Measurements from ENCODE around the gene MYBPC3. TPM values are rescaled to one million over a fixed set of nuclear protein-coding genes. Genes with fewer than 3 reads are reported as not detected.

Gene MYBPC3
- total RNA-seq = not detected

DNA sequence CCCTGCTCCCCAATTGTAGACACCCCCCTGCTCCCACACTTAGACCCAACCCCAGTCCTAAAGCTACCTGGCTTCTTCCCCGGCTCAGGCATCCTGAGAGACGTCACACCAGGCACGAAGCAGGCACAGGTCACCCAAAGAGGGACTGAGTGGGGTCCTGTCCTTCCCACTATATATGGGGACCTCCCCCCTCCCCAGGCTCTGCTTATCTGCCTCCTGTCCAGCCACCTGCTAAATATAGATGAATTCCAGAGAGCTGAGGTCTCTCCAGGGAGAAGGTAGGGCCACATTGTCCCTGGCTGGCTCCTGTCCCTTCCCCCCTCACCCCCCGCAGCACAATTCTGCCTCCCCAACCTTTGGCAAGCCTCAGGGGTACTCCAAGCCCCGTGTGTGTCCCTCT, at the start of gene MYBPC3:
Gene MYBPC3, minus strand, starts transcription at position 147 of the 400 bp plus-strand sequence. Its CDS starts 55 bp downstream, at position 92.
- no peak for DNase-seq

DNA sequence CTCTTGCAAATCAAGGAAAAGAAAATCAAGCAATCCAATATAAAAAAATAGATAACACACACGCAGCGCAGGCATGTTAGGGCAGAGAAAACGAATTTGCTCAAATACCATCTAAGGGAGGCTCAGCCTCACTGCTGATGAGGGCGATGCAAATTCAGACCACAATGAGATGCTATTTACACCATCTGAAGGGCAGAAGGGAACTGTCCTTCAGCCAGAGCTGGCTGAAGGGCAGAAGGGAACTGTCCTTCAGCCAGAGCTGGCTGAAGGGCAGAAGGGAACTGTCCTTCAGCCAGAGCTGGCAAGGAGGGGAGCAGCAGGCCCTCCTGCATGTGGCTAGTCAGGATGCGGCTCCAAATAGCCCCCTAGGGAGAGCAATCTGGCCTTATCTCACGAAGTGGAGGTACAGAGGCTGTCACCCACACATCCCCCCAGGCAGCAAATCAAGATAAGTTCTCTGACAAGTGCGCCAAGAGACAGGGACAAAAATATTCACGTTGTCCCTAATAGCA, 48.3 kb upstream of the MYBPC3 start:
- DNase-seq = no peak

DNA sequence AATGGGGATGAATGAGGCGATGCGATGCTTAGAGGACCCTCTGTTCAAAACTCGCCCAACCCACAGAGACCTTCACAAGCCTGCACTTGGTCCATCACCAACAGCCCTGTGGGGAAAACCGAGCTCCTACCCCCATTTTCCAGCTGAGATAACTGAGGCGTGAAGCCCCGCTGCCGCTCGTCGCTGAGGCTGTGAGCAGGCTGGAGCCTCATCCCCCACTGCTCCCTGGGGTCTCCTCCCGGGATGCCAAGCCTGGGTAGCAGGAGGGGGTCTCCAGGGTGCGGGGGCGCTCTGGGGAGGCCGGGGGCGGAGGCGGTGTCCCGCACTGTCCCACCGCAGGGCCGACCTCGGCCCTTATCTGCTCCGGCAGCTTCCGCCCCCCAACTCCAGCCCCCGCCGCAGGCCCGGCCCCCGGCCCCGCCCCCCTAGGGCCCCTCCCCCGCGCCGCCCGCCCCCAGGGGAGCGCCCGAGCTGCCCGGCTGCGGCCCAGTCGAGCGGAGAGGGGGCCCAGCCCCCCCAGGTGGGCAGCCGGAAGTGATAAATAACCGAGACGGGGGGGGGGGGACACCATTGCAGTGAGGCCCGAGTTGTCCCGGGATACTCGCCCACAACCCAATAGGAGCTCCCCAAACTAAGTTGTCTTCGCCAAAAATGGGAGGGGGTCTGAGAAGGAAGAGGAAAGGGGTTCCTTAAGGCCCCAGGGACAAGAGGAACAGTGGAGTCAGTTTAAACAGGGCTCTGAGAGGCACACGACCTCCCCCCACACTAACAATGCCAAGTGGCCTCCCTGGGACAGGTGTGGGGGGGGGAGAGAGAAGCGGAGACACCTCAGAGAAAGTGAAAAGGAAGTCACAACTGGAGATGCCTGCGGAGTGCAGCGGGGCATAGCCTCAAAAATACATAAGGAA, 47.6 kb upstream of the MYBPC3 start:
- DNase-seq = no peak

DNA sequence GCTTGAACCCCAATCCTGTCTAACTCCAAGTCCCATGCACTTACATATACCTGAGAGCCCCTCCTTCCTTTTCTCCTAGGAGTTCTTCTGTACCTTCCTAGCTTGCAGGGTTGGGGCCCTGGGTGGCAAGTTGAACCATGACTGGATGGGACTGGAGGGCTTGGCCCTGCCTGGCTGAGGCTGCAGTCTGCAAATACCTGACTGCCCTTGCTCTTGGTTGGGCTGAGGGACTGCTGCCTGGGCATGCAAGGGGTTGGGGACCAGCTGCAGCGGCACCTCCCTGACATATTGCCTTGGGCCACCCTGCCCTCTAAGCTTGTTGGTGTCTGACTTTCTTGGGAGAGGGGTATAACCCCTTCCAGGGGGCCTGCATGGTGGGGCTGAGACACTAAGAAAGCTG, 46.0 kb upstream of the MYBPC3 start:
- DNase-seq = no peak

DNA sequence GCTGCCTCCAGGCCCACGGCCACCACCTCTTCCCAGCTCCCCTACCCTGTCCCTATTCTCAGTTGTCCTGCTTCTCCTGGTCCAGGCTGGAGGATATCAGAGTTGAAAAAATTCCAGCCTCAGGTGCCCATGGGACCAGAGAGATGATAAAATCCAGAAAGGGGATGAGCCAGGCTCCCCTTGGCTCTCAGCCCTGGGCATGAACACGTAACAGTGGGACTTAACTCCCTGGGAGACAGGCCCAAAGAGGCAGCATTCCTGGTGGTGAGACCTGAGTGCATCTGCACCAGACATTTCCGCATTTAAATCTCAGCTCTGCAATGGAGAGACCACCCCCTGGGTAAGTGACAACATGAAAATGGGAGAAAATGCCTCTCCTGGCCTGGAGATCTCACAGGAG, 45.5 kb upstream of the MYBPC3 start:
- no peak for DNase-seq

DNA sequence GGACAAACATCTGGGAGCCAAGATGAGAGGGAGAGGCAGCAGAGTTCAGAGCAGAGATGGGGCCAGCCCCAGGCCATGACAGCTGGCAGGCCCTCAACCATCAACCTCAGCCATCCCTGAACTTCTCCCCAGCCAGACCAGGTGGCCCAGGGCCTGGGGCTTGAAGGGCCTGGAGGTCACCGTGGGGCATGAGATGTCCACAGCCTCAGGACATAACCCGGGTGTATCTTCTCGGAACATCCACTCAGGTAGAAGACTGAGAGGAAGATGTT, 43.5 kb upstream of the MYBPC3 start:
- DNase-seq = no peak

DNA sequence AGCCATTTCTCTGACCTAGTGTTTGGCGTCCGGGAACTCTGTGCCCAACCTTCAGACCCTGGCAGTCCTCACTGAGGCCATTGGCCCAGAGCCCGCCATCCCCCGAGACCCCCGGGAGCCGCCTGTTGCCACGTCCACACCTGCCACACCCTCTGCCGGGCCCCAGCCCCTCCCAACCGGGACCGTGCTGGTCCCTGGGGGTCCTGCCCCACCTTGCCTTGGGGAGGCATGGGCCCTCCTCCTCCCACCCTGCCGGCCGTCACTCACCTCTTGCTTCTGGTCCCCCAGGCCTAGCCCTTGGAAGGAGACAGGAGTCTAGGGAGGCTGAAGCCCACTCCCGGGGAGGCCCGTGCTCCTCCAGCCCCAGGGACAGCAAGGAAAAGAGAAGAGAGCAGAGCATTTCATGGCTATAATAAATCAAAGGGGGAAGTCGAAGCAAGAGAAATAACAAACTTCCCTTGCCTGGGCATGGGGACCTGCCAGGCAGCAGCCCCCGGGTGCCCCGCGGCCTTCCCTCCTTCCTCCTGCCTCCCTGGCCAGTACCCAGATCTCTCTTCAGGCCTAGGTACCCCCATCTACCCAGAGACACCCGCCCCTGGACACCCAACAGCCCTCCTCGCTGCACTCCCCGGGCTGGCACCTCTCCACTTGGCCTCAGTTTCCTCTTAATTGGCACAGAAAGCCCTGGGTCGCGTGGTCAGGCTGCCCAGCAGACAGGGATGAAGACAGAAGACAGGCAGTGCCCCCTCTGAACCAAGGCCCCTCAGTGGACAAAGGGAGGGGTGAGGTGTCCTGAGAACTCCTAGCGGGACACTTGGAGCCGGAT, 42.9 kb upstream of the MYBPC3 start:
- DNase-seq = no peak

DNA sequence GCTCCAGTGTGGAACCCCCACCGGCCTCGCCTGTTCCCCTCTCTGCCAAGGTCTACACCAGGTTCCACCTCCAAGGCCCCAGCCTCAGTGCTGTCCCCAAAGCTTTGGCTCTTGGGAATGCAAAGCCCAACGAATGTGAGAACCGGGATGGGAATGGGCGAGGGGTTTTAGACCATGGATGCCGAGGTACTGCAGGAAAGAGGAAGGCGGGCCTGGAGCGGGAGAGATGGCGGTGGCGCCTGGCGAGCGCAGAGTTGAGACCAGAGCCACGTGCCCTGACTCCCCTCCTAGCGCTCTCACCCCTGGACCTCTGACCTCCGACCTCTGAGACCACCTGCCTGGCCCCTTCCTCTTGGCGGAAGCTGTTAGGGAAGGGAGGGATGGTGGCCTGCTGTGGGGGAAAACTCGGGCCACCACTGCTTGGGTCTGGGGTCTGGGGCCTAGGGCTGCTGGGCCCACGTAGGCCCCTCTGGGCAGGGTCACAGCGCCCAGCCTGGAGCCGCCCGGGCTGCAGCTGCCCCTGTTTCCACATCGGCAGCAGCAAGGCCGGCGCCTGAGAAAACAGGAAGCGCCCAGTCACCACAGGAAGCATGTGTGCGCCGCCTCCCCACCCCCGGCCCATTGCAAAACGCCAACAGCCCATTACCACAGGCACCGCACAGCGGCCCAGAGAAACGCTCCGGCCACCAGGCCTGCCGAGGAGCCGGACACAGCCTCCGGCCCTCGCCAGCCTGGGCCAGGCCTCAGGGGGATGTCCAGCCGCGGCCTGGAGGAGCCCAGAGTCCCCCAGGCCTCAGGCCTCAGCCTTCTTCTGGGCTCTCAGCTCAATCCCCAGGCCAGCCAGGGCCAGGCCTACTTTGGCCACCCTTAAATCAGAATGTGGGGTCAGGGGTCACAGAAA, 42.1 kb upstream of the MYBPC3 start:
- DNase-seq = no peak

DNA sequence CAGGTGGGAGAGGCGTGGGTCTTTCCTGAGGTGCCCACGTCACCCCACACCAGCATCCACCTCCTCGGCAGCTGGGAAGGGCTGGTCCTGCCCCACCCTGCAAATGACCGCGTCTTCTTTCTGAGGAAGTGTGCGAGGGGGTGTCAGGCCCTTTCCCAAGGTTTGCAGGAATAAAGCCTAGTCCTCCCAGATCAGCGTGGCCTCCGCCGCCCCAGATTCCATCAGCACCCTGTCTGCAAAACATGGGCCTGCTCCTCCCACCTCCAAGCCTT, 41.5 kb upstream of the MYBPC3 start:
- no peak for DNase-seq

DNA sequence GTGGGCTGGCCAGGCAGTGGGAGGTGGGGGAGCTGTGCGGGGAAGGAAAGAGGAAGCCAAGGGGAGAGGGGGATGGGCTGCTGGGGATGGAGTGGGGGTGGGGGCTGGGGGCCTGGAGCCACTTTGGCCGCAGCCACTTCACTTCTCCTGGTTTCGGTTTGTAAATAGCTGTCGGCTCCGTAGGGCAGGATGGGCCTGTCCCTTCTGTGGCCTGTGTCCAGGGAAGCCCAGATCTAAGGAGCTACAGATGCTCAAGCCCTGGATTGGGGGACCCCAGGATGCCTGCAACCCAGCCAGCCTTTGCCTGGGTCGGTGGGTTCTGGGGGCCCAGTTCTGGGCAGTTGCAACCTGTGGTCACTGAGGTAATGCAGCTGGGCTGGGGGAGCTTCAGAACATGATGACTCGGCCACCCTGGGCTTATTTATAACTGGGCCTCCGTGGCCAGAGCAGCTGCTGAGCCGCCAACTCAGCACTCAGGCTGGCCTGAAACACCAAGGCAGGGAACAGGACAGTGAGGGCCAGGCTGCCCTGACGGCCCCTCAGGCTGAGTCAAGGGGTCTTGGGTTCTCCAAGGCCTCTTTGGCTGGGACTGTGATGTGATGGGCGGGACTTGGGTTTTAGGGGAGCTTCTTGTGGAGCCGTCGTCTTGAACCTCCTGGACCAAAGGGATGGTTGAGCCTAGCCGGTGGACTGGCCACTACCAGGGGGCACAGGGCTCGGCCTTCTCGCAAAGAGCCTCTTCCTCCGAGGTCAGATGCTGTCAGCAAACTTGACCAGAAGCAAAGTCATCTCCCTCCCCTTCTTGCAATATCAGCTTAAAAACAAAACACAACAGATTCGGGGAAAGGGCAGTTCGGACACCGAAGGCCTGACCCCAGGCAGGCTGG, 40.9 kb upstream of the MYBPC3 start:
- no peak for DNase-seq

DNA sequence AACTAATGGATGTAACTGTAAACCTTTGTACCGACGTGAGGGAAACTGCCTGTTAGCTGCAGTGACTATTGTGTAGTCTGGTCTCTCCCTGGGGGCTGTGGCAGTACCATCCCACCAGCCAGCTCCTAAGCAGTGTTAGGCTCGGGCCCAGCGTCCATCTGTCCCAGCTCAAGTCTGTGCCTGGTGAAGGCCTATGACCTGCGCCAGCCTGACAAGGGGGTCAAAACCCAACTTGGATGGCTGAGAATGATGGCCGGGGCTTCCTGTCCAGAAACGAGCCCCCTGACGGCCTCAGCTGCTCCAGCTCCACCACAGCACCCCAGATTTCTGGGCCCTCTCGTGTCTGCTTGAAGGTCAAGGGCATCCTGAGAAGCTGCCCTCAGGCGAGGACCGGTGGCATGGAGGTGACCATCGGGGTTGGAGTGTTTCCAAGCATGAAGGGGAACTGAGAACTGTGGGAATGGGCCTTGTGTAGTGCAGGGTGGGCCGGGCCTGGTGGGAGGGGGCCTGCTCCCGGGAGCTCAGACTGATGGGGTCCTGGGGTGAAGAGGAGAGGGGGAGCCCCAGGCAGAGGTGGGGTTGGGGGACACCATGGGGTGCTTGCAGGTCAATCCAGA, 40.2 kb upstream of the MYBPC3 start:
- DNase-seq = no peak

DNA sequence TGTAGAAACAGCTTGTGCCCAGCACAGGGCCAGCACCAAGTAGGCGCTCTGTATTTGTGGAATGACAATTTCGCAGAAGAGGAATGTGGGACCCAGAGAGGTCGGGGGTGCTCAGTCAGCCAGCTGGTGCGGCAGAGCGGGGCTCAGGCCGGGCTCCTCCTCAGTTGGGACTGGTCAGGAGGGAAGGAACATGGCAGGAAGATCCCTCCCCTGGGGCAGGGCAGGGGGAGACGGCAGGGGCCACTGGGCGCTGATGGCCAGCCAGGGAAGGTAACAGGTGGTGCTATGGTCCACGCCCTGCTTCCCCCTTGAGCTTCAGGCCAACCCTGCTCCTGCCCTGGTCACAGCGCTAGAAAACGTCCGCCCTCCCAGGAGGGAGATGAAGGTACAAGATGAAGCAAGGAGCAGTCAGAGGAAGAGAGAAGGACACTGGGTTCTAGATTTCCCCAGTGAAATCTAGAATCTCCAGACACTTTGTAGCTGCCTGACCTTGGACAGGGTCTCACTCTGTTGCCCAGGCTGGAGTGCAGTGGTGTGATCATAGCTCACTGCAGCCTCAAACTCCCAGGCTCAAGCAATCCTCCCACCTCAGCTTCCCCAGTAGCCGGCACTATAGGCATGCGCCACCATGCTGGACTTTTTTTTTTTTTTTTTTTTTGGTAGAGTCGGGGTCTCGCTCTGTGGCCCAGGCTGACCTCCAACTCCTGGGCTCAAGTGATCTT, 39.4 kb upstream of the MYBPC3 start:
- DNase-seq = no peak

DNA sequence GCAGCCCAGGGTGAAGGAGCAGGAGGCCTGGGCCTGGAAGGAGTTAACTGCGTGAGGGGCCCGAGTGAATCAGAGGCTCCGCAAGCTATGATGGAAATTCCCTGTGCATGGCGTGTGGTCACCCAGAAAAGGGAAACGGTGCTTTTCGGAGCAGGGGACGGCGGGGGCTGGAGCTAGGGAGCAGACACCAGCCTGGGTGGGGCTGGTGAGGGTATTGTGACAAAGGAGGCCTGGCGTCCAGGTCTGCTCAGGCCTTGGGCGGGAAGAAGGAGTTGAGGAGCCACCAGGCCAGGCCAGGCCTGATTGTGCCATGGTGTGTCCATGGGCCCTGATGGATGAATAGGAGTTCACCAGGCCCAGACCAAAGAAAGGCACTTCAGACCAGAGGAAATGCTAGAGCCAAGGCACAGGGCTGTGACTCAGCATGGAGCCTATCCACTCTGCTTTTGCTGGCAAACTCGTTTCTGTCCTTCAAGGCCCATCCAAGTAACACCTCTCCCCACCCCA, 38.6 kb upstream of the MYBPC3 start:
- DNase-seq = no peak

DNA sequence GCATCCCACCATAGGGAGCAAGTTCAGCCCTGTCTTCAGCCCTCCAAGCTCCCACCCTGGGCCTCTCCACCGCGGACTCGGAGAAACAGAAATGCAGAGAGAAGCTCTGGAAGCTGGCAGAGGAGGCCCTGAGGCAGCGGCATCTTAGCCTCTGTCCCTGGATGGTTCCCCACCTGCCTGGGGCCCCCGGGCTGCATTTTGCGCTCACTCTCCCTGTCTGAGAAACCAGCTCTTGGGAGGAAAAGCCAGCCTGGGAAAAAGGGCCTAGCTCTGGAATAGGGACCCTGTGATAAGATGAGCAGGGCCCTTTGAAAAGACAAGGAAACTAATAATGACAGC, 37.9 kb upstream of the MYBPC3 start:
- no peak for DNase-seq

DNA sequence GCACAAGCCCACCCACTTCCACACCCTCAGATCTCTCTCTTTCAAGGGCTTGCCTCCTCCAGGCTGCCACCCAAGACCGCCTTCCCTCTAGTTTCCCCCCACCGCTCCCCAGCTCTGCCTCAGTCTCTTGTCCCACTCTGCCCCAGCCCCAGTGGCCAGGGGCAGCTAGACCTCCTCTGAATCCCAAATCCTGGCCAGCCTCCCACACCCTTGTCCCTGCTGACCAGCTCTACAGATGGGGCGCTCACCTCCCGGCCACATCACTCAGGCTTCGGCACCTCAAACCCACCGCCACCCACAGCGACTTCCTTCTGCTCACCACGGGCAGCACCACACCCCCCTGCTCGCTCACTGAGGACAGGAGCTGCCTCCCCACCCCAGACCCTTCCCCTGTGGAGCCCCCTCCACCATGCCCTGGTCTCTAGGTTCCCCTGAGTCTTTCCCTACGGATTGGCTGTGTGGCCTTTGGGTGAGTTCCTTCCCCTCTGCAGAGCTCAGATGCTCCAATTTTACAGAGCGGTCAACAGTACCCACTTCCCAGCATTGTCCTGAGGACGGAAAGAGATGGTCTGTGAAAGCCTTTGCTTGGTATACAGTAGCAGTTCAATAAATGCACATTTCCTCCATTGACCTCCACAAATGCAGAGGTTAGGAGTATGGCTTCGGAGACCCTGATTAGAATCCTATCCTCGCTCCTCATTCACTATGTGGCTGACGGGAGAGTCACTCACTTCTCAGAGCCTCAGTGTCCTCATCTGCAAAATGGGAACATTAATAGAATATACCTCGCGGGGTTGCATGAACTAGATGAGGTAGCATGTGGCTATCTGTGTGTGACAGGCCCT, 37.3 kb upstream of the MYBPC3 start:
- DNase-seq = no peak

DNA sequence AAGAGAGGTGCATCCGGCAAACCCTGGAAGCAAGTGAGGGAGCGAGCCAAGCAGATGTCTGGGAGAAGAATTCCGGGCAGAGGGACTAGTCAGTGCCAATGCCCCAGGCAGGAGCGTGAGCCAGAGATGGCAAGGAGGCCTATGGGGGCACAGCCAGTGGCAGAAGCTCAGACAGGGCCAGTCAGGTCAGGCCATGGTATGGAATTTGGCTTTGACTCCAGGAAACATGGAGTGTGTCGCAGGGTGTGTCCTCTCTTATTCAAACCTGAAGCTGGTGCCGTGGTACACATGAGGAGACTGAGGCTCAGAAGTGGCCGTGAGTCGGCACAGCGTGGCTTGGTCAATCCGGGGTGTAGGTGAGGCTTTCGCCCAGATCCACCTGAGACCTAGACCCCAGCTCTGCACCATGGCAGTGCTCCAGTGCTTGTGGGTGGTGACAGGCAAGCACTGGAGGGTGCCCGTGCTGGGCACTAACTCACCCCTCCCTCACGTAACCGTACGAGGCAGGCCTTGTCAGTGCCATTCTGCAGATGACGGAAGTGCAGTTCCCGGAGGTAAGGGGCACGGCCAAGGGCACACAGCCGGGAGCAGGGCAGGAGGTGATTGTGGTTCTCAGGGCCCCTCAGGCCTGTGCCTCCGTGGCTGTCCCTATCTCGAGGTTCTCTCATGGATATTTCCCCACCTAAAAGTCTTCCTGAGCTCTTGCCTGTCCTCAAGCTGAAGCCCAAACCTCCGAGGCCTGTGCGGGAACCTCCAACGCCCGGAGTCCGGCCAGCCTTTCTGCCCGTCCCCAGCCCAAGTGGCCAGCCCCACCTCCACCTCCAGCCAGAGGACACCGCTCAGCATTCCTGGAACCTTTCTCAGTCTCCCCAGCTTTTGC, 36.4 kb upstream of the MYBPC3 start:
- DNase-seq = no peak

DNA sequence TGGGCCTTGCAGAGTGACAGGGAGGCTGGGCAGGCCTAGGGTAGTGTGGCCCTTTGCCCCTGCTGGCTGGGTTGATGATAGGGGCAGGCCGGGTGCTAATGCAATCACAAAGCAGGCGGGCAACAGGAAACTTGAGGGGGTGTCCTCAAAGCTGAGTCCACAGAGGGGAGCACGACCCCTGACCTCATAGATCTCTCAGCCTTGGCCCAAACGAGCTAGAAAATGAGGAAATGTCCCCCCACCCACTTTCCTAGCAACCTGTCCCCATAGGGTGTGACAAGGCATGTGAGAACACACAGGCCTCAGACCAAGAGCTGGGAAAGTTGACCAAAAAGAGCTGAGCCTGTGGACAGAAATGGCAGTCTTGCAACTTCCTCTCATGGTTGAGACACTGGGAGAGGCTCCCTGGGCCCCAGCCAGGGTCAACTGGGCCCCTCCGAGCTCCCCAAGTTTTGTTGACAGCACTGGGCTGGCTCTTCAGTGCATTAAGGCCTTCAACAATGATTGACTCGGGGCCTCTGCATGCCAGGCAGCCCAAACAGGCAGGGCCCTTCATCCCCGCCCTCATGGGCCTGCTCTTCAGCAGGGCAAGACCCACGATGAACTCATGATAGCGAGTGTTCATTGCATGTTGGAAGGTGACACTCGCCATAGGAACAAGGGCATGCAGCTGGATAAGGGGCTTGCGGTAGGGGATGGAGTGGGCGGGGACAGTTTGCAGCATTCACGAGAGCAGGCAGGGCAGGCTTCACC, 35.6 kb upstream of the MYBPC3 start:
- no peak for DNase-seq

DNA sequence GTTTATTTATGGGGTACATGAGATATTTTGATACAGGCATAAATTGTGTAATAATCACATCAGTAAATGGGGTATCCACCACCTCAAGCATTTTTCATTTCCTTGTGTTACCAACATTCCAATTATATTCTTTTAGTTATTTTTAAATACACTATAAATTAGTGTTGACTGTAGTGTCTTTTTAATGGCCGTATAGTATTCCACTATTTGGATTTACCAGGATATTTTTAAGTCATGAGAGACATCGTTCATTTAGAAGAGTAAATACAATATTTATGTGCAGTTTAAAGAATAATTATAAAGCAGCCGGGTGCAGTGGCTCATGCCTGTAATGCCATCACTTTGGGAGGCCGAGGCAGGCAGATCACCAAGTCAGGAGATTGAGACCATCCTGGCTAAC, 32.0 kb upstream of the MYBPC3 start:
- DNase-seq = no peak
